Vagina (tissue), 2 donors: ENCODE measurements around the gene MCTP2.

ENCODE experiments used
- CTCF ChIP-seq, 3 experiments: fragments of 450-650 bp in 2 of 3; fragments of 200-600 bp in 1 of 3; sonication (generic) in 1 of 3; IDR thresholded peaks; one replicate each; pipeline ENCODE4 v1.5.1; 2017 to 2019; ENCODE audit warnings: antibody characterized with exemption in 3 of 3, mild to moderate bottlenecking in 2 of 3, moderate library complexity in 2 of 3
- POLR2A ChIP-seq, 2 donors: fragments of 450-650 bp; IDR thresholded peaks; one replicate each; pipeline ENCODE4 v1.6.1; 2017; ENCODE audit warnings: antibody characterized with exemption in 2 of 2, mild to moderate bottlenecking in 2 of 2, moderate library complexity in 2 of 2

- TF ChIP-seq CTCF (IDR thresholded peaks at IDR 0.05) (no peak), POLR2A (IDR thresholded peaks at IDR 0.05) (no peak)
Measured at GRCh38 chr15:94203306-94203705, 28.1 kb upstream of the MCTP2 start.
